Activated CD8-positive, alpha-beta memory T cell treated with anti-CD3 and anti-CD28 coated beads, Interleukin-2, amount 50 U/mL, for 4 hours (primary cell): ENCODE data around the gene NOC4L.

Source experiments
- DNase-seq: peaks from one replicate; pipeline ENCODE4 v3.0.0-alpha.2; 2020

The NOC4L gene

GRCh38 chr12:132171293-132171967 is 27.2 kb downstream of the NOC4L start:
- DNase-seq, result peak; percentile 12

DNA sequence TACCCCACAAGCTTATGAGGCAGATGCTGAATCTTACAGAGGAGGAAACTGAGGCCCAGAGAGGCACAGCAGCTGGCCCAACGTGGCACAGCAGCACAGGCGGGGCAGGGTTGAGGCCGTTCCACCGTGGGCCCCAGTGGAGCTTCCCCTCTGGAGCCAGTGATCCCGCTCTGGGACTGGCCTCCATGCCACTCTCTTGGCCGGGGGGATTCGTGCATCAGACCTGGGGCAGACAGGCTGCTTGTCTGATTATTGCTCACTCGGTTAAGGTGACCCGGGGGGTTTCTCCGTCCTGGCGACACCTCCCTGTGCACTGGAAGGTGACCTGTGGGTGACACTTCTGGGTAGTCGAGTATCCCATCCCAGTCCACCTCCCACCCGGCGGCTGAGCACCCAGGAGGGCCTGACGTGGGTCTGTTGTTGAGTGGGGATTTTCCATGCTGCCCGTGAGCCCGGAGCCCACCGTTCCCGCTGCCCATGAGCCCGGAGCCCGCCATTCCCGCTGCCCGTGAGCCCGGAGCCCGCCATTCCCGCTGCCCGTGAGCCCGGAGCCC is 27.8 kb downstream of the NOC4L start:
- DNase-seq, result peak; percentile 12

DNA sequence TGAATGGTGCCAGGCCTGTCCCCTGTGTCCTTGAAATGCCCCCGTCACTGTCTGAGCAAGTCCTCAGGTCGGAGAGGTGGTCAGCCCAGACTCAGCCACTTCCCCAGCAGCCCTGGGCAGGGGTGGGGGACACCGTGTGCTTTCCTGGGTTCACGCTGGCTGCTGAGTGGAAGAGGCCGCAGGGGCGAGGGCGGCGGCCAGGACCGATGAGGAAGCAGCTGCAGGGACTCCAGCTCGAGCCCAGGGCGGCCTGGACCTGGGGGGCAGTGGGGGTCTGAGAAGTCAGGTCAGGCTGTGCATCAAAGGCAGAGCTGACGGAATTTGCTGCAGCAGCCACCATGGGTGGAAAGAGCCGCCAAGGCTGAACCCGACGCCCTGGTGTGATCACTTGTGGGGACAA is 28.4 kb downstream of the NOC4L start:
- DNase-seq, result no peak

- no peak for DNase-seq
Observed at GRCh38 chr12:132173135-132174014, 29.1 kb downstream of the NOC4L start.

GRCh38 chr12:132174015-132174838 is 30.0 kb downstream of the NOC4L start:
- DNase-seq, result no peak

GRCh38 chr12:132174839-132175490 is 30.7 kb downstream of the NOC4L start:
- DNase-seq, result no peak

DNA sequence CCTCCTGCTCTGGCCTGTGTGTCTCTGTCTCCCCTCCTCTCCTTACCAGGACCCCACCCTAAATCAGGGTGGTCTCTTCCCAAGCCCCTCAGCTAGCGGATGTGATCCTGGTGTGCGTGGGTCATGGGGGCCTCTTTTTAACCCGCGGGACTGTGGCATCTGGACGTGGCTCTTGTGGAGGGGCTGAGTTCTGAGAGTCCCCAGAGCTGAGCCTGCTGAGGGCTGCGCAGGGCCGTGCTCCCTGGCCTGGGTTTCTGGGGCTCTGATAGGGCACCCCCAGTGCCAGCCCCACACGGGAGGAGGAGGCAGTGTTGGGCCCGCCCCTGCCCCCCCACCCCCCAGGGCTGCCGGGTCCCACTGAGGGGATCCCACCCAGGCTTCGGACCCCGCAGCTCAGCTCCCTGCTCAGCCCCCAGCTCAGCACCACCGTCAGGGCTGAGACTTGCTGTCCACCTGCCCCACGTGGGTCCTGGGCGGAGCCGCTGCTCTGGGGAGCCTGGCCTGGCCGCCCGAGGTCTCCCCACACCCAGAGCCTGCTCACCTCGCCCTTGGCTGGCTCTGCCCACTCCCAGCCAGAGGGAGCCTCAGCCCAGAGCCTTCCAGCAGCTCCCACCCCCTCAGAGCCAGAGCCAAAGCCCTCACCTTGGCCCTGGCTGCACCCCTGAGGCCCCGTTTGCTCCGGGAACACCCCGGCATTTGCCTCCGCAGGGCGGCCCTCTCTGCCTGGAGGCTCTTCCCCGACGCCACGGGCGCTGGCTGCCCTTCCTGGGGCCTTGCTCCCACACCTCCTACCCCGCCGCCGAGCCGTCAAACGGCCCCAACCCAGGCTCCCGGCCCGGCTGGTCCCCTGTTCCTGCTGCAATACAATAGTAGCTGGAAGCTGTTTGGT is 31.5 kb downstream of the NOC4L start:
- DNase-seq, result no peak

DNA sequence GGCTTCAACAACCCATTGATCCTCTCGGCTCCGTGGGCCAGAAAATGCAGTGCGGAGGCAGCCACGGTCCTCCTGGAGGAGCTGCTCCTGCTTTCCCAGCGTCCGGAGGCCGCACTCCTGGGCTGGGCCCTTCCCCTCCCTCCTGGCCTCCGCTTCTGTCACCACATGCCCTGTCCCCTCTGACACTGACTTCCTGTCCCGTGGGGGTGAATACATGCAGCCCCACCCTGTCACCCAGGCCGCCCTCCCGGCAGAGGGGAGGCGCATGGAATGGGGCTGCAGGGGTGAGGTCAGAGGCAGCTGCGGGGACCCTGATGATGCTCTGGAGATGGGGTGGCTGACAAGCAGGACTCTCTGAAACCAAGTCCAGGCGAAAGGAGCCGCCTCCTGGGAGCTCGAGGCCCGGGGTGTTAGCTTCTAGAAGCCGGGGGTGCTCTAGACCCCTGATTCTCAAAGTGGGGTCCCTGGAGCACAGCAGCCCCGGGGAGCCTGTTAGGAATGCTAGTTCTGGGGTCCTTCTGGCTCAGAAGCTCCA is 32.2 kb downstream of the NOC4L start:
- no peak for DNase-seq

DNA sequence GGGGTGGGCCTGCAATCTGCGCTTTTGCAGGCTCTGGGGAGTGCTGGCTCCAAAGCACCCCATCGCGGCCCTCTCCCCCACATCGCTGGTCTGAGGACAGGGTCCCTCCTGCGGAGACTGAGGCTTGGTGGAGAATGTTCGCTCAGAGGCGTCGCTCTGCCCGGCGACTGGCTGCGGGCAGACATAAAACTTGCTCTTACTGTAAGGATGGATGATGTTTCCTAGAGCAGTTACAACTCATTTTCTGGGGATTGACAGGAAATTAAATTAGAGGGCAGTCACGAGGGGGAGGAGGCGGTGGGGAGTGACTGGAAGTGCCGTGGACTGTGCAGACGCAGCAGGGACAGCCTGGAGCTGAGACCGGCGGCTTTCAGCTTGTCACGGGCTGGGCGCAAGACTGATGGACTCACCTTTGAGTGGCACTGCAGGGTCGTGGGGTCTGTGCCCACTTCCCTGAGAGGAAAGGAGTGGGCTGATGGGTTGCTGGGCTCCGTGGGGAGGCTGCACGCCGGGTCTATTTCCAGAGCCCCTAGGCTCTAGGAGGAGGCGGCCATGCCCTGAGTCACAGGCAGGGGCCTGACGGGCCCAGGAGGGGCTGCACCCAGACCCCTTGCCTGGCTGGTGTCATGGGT is 32.8 kb downstream of the NOC4L start:
- no peak for DNase-seq

DNA sequence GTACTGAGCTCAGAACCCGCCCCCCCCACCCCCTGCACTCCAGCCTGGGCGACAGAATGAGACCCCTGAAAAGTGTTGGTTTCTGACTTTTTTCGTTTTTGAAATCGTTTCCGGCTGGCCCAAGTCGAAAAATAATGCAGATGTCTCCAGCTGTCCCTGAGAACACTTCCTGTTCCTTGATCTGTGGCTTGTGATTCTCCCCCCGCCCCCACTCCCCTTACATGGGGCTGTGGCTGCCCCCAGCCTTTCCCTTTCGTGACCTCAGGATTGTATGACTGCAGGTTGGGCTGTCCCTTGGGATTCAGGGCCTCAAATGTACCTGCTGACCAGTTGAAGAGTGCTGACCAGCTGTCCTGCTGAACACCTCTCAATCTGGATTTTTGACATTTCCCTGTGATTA is 34.1 kb downstream of the NOC4L start:
- no peak for DNase-seq

GRCh38 chr12:132178801-132179401 is 34.6 kb downstream of the NOC4L start:
- DNase-seq, result no peak

DNA sequence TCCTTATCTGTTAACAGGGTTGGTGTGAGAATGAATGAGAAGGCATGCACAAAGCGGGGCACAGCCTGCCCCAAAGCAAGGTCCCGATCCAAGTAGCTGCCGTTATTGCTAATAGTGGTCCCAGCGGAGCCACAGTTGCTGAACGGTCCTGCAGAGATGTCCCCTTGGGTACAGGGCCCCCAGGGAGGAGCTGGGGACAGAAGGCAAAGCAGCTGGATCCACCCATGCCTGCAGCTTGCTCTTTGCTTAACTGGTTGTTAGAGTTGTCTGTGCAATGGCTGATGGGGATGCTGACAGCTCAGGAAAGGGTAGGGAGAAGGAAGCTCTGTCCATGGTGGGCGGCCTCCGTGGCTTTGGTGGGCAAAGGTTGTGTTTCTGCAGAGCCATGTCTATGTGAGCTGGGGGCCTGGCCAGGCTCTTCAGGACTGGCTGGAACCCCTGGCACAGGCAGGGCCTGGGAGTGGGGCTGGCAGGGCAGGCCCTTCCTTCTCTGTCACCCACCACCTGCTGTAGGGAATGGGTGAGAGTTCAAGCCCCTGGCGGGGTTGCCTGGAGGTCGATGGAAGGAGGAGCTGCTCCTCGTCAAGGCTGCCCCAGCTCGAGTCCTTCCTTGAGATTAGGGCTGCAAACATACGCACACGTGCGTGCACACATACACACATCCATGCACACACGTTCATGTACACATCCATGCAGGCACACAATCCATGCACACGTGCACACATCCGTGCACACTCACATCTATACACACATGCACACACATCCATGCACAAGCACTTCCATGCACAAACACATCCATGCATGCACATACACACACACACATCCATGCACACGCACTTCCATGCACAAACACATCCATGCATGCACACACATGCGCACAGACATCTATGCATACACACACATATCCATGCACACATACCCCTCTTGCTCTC is 35.4 kb downstream of the NOC4L start:
- no peak for DNase-seq

DNA sequence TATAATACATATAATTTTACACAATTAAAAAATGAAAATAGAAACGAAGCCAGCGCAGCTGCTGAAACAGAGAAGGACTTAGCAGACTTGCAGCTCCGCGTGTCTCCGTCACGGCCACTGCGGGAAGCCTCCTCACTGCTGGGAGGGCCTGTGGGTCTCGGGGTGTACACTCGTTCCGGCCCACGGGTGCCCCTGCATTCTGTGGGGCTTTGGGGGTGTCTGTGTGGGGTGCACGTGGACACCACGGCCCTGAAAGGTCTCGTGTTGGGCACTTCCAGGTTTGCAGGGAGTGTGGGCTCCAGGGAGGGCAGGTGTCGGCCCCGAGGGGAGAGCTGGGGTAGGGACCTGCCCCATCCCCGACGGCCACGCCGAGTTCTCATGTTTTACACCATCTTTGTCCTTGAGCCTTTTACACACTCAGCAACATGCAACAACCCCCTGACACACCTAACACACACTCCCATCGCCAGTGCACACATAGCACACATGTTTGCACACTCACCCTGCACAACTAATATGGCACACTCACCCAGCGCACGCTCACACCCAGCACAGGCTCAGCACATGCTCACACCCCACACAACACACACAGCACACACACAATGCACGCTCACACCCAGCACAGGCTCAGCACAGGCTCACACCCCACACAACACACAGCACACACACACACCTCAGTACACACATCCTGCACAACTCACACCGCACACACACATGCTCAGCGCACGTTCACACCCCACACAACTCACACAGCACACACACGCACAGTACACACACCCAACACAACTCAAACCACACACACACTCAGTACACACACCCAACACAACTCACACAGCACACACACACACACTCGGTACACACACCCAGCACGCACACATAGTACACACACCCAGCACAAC is 36.6 kb downstream of the NOC4L start:
- no peak for DNase-seq

- DNase-seq, result no peak
Observed at GRCh38 chr12:132181570-132182200, 37.4 kb downstream of the NOC4L start.

- DNase-seq, result no peak
Observed at GRCh38 chr12:132182206-132182710, 38.0 kb downstream of the NOC4L start.

DNA sequence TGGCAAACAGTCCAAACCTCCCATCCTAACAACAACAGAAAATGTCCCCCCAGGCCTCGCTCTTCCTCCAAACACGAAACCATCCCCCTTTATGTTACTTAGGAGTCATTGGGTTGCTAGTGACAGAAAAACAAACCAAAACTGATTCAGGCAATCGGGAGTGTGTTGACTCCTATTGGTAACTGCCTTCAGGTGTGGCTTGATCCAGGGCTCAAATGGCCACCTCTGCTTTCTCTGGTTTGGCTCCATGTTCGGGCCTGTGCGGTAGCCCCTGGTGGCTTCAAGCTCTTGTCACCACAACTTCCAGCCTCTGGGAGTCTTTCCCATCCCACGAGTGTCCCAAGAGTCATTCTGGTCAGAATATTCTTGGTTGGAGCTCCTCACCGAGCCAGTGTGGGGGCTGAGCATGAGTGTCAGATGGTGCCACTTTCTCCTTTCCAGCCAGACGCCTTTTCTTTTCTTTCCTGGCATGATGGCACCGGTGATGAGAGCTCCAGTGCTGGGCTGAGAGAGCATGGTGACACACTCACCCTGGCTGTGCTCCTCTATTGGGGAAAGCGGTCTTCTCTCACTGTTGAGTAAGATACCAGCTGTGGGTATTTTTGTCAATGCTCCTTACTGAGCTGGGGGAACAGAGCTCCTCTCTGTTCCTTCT is 38.6 kb downstream of the NOC4L start:
- no peak for DNase-seq

DNA sequence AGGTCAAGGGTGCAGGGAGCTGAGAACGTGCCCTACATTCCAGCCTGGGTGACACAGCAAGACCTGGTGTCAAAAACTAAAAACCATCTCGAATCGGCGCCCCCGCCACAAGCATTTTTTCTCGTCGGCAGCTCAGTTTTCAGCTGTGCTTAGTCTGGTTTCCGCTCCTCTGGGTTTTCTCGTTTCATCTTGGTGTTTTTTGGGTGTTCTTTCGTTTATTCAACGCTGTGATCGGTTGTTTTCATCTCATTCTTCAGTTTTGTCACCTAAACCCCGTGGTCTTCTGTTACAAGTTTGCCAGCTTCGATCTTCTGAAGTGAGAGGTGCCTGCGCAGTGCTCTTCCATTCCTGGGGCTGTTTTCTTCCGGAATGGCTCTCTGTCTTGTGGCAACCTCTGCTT is 41.4 kb downstream of the NOC4L start:
- DNase-seq, result no peak
